Measurements from ENCODE around the gene VWA3B.
"Not testable (repeated sequence)": the region's sequence is repeated elsewhere in the genome, so short reads cannot be mapped to it uniquely, and the experiment has no call there.

Gene VWA3B

DNA sequence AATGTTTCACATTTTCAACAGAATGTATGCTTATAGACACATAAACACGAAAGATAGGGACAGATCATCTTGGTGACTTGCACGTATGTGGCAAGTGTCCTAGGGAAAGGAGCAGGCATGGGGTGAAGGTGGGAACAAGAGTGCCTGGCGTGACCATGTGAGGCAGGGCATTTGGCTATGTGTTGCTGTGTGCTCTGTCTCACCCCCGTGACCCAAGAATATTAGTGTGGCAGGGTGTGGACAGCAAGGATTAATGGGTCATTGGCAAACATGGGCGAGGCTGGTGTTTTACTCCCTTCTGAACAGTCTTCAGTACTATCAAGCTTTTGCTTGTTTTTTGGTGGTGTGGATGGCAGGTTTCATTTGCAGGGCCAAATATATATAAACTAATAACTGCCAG, 1.3 kb upstream of the VWA3B start:
- DNase-seq, result no peak

DNA sequence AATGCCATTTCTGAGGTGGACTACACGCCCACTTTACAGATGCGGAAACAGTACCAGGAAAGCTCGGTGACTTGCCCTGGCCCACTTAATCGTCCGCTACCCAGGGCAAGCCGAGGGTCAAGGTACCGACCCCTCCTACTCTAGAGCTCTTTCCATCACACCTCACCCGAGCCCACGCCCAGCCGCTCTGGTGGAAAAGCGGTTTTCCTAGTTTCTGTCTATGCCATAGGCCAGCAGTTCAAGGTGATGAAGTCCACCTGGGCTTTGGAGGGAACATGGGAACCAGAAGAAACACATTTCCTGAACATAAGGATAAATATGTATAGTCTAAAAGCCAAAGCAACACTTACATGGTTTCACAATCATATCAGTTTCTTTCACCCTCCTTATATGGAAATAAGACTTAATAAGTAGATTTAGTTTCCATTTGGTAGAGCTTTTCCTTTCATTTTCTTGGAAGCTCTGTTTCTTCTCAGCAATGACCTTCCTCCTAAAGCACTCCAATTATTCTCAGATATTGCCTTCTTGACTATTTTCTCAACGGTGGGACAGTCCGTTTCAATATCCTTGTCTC, 567 bp downstream of the VWA3B start:
- DNase-seq, result no peak

DNA sequence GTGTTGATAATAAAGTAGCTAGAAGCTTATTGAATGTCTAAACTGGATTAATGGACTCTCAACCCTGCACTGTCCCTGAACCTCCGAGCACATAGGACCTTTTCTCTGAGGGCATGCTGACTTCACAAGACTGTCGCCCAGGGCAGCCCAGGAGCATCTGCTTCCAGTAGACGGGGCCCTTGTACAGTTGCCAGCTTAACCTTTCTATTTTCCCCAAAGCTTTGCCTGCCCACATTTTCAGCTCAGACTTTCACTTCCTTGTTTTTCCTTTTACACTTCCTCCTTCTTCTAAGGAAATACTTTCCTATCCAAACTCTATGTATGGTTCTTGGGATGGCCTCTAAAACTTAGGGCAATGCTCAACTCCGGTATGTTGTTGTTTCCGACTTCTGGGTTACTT, 1.3 kb downstream of the VWA3B start:
- DNase-seq, result no peak

DNA sequence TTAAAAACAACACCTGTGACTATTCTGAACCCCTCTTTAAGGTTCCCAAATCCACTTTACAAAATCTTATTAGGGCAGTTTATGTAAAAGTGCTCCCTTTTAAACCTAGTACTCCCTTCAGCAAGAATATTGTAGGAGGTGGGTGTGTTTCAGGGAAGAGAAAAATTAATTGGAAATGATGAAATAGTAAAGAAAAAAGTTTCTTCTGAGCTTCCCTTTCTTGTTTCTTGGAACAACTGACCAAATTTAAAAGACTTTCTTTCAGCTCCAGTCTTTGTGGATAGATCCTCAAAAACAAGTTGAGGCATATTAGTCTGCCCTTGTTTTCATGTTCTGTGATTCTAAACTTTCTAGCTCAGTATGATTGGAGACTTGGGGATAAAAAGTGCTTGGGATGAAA, 3.0 kb downstream of the VWA3B start:
- no peak for DNase-seq

DNA sequence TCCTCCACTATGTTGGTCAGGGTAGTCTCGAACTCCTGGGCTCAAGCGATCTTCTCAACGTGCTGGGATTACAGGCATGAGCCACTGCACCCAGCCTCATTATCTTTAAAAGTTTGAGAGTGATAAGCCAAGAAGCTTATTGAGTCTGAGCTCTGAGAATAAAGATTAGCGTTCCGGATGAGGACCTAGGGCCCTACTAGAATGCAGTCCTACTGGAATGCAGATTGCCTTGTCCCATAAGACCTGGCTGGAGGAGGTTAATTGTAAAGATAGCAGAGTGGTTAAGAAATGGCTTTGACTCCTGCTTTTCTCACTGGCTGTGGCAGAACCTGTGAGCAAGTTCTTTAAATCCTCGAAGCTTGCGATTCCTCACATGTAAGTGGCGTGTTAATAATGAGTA, 4.0 kb downstream of the VWA3B start:
- DNase-seq, result no peak

DNA sequence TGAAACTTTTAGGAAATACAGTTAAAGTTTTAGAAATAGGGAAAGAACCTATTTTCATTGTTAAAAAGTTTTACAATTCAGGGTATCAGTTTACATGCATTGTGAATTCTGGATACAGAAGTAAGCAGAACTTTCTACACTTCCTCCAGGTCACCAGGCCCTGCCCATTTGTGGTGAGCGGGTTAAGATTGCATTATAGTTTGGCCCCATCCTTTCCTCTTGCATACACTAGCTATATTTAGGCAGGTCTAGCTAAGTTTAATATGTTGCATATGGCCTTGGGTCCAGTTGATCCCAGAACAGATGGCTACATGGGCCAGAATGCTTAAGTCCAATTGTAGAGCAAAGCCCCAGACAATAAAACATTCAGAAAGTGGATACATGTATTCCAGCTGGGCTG, 4.8 kb downstream of the VWA3B start:
- DNase-seq, result no peak

DNA sequence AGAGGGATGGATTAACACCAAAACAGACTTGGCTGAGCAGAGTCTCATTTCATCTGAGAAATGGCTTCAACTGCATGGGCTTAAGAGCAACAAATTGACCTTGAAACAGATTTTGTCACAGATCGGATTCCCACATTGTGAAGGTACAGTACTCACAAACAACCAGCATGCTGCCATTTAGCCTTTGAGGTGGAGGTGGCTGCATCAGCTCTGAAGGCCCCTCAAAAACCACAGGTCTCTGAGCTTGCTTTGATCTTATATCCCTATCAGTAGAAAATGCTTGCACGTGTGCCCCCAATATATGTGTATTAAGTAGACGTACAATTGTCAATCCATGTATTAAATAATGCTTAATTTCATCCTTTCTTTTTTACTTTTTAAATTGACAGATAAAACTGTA, 6.2 kb downstream of the VWA3B start:
- no peak for DNase-seq

DNA sequence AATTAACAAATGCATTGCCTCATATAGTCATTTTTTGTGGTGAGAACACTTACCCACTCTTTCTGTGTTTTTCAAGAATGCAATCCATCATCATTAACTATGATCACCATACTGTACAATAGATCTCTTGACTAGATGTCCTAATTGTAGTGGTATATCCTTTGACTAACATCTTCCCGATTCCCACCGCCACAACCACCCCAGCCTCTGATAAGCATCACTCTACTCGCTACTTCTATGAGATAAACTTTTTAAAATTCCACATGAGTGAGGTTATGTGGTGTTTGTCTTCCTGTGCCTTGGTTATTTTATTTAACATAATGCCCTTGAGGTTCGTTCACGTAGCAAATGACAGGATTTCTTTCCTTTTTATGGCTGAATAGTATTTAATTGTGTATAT, 6.6 kb downstream of the VWA3B start:
- no peak for DNase-seq

DNA sequence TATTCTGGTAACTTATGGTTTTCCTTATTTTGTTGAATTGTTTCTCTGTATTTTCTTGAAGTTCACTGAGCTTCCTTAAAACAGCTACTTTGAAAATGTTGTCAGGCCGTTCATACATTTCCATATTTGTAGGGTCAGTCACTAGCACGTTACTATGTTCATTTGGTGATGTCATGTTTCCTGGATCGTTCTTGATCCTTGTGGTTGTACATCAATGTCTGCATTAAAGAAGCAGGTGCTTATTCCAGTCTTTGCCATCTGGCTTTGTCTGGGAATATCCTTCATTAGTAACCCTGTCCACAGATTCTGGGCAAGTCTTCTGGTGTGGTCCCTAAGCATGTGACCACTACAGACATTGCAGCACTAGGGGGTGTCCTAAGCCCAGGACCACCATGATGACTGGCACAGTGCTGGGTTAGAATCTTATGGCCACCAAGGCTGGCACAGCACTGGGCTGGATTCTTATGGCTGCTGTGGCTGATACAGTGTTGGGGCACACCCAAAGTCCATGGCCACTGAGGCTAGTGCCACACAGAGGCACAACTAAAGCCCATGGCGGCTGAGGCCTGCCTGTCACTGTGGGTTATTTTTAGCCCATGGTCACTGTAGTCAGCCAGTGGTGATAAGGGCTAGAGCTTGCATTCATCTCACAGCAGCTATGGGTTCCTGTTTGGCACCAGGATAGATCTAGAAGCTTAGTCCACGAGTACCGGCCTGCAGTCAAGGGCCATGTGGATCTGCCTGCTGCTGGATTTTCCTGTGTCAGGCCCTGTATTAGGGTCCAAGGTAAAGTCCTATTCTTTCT, 13.2 kb downstream of the VWA3B start:
- DNase-seq, result no peak

DNA sequence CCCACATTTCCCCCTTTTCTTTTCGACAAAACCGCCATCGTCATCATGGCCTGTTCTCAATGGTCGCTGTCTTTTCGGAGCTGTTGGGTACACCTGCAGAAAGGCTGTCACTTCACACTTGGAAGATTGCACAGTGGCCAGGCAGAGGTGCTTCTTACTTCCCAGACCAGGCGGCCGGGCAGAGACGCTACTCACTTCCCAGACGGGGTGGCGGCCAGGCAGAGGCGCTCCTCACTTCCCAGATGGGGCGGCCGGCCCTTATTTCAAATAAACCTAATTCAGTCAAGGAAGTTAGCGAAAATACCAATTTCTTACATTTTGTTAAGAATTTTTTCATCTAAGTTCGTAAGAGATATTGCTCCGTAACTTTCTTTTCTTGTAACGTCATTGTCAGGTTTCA, 15.3 kb downstream of the VWA3B start:
- not testable (repeated sequence) for DNase-seq

DNA sequence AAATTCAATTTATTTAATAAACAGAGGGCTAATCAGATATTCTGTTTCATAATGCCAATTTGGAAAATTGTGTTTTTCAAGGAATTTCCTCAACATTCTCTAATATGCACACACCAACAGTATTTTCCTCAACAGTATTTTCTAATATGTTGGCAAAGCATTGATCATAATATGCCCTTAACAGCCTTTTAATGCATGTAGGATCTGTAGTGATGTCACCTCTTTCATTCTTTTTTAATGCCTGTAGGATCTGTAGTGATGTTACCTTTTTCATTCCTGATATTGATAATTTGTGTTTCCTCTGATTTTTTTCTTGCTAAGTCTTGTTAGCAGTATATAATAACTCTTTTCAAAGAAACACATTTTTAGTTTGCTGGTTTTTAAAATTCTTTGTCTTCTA, 15.9 kb downstream of the VWA3B start:
- DNase-seq, result no peak

DNA sequence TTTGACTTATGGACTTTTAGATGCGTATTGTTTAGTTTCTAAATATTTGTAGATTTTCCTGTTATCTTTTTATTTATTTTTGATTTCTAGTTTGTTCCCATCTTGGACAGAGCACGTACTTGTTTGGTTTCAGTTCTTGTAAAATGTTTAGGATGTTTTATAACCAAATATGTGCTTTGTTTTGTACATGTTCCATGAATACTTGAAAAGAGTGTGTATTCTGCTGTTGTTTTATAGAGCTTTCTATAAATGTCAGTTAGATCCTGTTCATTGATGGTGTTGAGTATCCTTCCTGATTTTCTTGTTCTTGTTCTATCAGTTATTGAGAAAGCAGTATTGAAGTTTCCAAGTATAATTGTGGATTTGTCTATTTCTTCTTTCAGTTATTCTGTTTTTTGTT, 21.1 kb downstream of the VWA3B start:
- DNase-seq, result no peak

DNA sequence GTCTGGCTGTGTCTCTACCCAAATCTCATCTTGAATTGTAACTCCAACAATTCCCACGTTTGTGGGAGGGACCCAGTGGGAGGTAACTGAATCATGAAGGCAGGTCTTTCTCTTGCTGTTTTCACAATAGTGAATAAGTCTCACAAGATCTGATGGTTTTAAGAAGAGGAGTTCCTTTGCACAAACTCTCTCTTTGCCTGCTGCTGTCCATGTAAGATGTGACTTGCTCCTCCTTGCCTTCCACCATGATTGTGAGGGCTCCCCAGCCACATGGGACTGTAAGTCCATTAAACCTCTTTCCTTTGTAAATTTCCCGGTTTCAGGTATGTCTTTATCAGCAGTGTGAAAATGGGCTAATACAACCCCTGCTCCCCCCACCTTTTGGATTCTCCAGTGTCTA, 23.8 kb downstream of the VWA3B start:
- DNase-seq, result no peak

DNA sequence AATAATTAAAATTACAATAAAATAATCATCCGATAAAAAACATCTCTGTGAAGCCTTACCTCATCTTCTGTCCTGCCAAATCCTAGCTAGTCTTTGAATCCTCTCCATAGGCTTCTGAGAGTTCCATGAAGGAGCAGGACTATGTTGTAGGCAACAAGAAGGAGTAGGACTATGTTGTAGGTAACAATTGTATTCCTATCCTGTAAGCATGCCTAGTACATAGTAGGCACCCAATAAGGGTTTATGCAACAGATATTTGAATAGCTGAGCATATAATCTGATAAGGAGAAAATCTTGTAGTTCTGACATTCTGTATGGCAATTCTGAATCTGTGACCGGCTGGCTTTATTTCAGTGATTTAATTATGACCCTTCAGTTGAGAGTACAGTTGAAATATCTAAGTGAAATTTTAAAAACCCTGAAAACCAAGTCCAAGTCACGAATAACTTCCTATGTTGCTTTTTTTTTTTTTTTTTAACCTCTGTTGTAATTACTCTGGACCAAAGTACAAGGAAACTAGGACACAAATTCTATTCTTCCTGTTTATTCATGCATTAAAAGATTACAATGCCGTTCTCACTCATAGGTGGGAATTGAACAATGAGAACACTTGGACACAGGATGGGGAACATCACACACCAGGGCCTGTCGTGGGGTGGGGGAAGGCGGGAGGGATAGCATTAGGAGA, 27.8 kb downstream of the VWA3B start:
- DNase-seq, result no peak

DNA sequence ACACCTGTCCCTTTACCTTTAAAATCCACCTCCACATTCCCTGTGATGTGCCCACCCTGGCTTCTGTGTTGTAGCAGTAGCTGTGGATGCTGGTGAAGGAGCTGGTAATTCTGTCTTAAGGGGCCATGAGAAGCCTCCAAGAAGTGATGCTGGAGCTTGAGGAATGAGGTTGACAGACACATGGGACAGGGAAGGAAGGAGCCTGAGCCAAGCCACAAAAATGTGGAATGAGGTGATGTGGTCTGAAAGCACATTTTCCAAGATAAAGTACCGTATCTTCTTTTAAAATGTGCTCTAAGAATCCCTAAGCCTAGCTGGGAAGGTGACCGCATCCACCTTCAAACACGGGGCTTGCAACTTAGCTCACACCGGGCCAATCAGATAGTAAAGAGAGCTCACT, 31.2 kb downstream of the VWA3B start:
- peak; percentile 34 for DNase-seq

DNA sequence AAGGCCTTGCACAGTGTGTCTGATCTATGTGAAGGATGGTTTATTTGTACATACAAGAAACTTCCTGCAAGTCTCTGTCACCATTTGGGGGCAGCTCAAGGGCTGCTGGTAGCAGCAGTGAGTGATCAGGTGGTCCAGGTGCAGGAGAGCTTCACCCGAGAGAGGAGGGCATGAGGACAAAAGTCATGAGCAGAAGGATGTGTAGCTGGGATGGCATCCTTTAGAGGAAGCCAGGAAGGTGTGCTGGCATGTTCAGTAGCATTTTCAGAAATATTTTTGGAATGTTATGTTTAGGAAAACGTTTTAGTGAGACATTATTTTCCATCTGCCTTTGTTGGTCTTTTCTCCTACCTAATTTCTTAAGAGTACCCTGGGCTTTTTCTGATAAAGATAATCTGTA, 31.9 kb downstream of the VWA3B start:
- DNase-seq, result no peak

DNA sequence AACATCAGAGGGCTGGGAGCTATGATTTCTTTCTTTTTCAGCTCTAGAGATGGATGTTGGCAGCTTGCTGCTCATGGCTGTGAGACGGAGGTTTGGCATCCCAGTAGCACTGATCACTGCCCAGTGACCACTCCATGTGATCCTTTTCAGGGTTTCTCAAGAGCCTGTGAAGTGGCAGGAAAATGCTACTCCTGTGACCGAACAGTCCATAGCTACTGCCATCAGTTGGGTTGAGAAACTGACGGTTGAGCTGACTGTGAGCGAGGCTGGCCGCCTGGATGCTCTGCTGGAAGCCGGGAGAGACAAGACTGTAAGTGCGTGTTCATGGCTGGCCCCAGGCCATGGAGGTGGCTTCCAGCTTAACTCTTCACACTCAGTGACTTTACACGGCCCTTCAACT, 34.2 kb downstream of the VWA3B start:
- DNase-seq, result no peak

DNA sequence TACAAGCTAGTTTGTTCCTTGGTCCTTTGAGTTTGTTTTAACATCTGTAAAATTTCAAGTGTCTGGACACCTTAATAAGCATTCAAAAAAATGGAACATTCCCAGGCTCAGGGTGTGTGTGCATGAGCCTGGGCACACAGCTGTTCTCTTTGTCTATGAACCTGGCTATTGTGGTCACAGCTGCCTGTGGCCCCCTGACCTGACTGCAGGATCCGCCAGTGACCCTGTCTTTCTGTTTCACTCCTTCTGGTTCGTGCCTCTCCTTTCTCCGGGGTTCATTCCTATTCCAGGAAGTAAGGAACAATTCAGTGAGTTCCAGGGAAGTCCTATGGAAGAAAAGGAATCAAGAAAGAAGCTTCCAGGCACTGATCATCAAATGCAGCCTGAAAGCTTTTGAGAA, 35.6 kb downstream of the VWA3B start:
- no peak for DNase-seq

DNA sequence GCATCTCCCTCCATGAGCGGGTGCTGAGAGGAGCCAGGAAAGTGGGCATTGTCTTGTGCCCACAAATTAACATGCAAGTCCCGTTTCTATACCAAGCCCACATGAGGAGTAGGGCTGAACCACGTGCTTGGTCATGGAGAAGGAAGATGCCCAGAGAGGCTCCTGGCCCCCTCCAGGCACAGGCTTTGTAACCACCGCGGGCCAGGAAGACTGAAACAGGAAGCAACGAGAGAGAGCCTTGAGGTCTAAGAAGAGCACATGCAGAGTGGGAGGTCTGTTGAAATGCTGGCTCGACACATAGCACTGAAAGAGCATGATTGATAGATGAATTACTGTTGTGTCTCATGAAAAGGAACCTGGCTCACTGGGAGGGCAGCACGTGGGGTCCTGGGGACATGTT, 36.3 kb downstream of the VWA3B start:
- no peak for DNase-seq

DNA sequence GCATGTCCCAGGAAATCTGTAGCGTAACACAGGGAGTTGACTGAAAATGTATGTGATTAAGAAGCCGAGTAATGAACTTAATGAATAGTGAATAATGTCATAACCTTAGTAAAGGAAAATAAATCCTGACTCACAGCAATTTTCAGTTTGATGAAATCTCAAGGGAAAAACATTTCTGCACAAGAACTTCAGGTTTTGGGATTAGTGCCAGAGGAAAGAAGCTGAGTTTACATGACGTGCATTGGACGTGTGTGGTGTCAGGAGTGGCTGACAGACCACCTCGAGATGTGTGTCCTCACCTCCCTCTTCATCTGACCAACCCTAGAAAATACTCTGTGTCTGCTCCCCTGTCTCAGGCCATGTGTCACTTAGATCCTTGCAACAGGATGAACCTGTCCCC, 39.1 kb downstream of the VWA3B start:
- no peak for DNase-seq

DNA sequence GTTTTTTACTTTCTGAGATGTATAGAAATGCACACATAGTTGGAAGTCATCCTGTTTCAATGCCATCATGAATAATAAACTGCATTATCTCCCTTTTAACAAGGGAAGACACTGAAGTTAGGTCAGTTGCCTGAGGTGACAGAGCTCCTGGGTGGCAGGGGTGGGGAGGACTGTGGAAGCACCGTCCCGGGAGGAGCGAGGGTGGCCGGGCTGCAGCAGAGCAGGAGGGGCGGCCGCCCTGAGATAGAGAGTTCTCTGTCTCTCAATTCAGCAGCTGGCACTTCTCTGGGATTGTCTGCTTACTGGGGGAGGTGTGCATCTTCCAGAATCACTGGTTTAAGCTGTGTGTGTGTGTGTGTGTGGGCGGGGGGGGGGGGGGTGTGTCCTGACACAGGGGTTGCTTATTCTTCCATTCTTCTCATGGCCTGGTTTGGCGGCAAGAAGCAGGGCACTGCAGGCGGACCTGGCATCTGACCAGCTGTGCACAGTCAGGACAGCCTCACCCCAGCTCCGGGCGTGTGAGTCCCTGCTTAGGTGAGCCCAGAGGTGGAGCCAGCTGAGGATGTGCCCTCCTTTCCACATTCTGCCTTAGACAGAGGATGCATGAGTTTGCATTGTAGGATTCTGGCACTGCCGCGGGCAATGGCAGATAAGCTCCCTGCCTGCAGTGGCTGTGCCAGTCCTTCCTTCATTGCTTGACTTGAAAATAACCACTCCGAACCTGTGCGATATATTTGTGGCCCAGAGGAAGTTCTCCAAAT, 40.4 kb downstream of the VWA3B start:
- DNase-seq, result no peak

DNA sequence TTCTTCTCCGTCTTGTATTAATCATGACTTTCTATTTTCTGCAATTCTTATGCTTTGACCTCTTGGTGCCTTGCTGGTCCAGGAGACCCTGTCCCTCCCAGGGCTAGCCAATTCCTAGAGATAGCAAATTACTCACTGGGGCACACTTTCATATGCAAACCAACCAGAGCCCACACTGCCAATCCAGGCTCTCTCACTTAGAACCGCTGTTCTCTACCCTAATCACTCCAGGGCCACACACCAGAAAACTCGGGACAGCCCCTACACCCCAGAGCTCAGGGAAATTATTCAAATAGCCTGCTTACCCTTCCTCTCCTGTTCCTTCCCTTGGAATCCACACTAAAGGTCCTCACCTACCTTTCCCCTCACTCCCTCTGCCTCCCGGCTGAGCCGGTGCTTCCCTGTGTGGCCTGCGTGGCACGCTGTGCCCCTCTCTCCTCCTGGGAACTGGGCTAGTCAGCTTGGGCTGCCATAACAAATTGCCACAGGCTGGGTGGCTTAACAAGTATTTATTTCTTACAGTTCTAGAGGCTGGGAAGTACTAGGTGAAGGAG, 41.7 kb downstream of the VWA3B start:
- no peak for DNase-seq

DNA sequence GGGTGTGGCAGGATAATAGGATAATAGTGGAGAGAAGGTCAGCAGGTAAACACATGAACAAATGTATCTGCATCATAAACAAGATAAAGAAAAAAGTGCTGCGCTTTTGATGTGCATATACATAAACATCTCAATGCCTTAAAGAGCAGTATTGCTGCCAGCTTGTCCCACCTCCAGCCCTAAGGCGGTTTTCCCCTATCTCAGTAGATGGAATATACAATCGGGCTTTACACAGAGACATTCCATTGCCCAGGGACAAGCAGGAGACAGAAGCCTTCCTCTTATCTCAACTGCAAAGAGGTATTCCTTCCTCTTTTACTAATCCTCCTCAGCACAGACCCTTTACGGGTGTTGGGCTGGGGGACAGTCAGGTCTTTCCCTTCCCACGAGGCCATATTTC, 43.1 kb downstream of the VWA3B start:
- DNase-seq, result not testable (repeated sequence)
